Measurements from ENCODE around the gene ATP10A.

Gene ATP10A

DNA sequence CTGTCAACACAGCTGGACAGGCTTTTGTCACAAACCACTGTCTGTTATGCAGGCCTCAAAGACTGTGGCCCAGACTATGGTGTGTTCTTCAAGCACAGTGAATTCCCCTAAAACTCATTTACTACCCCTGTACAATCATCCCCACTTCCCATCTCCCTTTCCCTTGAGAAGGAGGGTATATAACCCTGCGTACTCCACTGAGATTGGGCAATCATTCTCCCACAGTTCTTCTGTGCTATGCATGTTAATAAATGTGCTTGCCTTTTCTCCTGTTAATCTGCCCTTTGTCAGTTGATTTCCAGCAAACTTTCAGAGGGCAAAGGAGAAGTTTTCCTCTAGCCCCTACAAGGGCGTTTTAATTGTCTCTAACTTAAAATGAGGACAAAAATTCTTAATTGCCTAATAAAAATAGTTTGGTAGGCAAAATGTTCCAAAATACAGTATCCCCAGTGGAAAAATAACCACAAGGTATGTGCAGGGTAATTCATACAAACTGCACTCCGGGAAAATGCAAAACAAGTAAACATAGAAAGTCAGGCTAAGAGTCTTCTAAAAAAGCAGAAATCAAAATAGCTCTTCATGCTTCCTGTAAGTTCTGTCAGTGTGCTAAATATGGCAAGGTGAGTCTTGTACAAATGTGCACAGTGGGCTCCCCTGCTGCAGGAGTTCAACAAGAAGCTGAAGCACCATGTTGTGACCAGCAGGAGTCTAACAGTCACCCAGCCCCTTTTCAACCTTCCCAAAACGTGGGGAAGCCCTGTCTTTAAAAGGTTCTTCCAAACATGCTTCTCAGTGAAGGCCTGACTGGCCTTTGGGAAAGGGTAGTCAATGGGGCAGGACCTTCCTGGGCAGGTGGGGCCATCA, 10.2 kb downstream of the ATP10A start:
- no peak for DNase-seq

DNA sequence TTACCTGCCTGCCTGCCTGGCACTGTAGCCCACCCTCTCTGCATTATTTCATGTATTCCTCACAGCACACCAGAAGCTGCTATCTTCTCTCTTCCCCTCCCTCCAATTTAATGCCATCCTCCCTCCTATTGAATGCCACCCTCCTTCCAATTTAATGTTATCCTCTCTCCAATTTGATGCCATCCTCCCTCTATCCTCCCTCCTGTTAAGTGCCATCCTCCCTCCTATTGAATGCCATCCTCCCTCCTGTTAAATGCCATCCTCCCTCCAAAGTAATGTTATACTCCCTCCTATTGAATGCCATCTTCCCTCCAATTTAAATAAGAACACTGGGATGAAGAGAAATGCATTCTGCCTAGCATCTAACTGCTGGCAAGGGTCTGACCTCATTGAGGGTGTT, 11.1 kb downstream of the ATP10A start:
- no peak for DNase-seq

DNA sequence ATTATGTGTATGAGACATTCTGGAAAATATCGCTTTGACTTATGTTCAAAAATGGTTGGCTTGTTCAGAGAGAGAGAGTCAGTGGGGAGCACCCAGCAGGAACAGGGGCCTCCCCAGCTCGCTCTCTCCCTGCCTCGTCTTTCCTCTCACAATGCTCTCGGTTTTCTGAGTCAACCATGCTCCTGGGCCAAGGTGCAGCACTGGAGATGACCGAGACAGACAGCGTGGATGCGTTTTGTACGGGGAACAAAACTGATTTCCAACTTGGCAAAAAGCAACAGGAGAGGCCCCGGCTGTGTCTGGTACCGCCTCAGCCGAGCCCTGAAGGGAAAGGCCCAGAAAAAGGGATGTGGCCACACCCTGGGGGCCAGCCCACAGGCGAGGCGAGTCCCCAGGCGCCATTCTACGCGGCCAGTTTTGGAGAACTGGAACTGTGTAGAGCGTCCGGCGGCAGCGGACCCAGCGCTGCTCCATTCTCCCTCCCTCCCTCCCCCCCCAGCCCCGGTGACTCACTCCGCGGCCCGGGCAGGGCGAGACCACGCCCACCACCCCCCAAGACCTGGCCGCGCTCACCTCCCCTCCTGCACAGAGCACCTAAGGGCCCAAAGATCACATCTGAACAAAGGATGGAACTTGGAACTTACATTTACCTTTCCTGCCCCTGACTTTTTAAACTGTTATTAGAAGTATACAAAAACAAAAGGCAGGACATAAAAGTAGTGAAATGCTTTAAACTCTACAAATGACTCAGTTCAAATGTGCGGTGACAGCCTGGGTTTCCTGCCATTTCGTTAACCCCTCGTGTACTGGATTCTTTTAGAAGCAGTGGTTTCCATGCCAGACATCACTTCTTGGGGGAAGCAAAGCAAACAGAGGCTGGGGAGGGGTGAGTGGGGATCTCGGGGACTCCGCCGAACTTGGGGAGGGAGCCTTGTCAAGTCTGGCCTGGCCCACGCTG, 12.7 kb downstream of the ATP10A start:
- no peak for DNase-seq

DNA sequence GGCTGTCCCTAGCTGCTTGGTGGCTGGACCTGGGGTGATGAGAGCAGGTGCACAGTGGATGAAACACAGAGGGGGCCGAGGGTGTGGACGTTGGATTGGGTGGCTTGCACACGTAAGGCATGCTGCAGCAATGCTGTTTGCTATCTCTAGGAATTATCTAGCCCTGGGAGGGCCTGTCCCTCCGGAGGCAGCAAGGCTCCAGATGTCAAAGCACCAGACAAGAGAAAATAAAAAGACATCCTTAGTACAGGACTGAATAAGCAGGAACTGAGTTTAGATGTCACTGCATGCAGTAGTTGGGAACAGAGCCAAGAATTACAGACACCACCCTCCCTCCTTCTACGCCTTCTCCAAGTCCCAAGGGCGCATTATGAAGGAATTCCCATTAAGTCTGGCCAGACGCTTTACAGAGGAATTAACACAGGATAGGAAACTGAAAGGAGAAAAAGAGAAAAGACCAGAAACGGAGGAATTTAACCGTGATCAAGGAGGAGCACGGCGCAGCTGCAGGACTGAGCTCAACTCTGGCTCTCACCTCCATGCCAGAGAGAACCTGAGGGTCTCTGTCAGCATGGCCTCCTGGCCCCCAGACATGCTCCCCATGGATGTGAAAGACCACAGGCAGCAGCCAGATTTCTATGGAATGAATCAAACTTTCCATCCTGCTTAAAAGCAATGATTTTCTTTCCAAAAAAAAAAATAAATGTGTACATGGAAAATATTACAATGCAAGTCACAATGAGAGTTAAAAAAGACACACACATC, 13.8 kb downstream of the ATP10A start:
- DNase-seq = no peak

DNA sequence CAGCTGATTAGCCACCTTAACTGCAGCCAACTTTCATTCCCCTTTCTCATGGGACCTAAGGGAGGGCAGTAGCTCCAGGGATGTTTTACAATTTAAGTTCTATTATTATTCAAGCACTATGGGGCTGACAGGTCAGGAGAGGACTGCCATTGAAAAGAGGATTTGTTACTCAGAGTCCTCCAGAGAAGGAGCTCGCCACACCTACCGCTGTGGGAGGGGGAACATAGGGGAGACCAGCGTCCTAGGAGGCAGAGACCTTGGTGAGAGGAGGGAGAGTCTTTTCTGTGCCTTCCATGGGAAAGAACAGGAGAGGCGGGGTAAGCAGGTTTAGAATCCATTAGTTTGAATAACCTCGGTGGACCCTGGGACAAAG, 14.4 kb downstream of the ATP10A start:
- DNase-seq = no peak

DNA sequence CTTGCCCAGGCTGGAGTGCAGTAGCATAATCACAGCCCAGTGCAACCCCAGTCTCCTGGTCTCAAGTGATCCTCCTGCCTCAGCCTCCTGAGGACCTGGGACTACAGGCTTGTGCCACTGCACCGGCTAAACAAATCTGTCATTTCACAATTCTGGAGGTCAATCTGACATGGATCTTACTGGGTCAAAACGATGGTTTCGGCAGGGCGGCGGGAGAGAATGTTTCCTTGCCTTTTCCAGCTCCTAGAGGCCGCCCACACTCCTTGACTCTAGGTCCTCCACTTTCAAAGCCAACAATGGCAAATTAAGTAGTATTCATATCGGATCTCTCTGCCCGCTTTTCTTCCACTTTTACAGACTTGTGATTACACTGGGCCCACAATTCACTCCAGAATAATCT, 14.8 kb downstream of the ATP10A start:
- no peak for DNase-seq

DNA sequence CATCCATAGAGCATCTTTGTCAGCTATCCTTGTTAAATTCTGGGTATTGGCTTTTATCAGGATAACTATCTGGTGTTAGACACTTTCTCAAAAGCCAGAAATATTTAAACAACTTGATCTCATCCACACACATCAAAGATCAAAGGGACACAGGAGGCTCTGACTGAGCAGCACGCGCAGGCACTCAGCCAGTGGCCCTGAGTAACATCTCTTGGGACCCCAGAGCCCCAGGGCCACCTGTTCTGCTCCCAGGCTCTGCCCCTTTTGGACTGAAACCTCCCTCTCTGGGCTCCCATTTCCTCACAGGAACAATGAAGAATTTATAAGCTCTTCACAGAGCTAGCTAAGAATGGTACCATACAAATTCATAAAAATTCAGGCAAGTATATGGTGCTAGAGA, 16.1 kb downstream of the ATP10A start:
- DNase-seq = no peak

DNA sequence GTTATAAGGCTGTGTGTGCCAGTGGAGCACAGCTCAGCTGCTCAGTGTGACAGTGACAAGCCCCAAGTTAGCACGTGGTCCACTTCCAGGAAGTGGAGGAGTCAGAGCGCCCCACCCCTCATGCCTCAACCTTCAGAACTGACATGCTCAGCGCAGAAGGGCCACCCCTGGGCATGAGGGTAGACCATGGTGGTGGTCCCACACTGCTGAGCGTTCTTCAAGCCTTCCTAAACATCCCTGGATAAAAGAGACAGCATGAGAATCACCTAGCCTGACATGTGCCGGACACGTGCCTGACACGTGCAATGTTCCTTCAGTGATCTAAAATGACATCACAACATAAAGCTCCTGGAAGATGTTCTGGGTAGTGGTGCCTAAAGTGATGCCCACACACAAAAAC, 16.8 kb downstream of the ATP10A start:
- no peak for DNase-seq

DNA sequence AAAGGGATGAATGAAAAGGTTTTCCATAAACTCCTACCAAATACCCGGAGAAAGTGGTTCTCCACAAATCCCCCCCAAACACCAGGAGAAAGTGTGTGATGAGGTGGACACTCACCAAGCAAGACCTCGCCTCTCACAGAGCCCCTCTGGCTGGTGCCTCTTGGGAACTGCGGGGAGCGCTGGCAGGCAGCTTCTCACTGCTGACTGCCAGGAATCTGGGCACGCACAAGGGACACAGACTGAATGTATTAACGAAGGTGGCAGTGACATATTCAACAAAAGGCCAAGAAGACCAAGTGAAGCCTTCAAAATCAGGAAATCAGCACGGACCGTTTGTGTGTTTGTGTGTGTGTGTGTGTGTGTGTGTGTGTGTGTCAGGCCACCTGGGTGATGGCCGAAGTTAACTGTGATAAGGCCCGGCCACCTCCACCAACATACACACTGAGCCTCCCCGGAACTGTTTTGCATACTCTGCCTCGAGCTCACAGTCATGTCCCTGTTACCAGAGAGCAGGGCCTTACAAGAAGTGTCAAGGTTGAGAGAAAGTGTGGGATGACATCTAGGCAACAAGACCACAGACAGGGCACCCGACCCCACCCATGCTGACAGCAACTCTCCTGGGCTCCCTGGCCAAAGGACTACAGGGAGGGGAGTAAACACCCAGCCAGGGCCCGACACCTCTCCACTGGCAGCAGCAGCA, 18.0 kb downstream of the ATP10A start:
- DNase-seq = no peak

DNA sequence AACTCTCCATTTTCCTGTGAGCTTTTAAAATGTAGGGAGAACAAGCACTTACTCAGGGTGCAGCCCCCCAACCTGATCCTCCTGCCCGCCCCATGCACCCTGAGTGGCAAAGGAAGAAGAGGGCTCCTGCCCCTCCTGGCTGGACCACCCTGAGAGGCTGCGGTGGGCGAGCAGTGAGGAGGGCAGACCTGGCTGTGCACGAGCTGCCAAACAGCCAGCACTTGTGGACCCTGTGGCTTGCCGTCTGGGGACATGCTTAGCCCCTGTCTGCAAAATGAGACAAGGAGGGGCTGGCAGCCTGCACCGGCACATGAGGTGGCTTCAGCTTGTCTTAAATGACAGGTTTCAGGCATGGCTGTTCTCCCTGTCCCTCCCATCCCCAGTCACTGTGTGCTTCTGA, 18.6 kb downstream of the ATP10A start:
- DNase-seq = no peak

DNA sequence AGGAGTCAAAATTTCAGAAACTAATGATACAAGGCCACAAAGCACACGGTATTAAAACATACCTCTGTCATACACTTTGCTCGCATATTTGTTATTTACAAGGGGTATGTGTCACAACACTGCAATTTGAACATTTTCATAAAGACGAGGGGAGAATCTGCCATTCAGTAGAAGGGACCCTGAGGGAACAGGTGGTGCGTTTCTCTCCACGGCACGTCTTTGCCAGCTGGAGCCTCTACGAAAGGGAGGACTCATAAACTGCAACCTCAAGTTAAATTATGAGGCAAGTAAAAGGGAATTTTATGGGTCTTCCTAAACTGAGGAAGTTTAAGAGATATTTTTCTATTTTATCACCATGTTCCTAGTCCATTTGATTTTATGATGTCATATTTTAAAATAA, 19.1 kb downstream of the ATP10A start:
- DNase-seq = no peak

DNA sequence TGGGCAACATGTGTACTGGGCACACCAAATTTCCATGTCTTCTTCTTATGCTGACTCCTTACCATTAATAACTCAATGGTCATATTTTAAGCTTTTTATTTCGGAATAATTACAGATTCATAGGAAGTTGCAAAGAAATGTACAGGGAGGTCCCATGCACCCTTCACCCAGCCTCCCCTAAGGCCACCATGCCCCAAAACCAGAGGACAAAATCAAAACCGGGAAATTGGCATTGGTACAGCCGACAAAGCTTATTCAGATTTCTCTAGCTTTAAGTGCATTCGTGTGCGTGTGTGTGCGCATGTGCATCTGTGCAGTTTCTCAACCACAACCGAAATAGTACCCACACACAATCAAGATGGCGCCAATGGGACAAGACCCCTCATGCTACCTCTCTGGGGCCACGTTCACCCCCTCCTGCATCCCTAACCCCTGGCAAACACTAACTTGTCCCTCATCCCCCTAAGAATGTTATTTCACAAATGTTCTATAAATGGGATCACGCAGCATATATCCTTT, 23.4 kb downstream of the ATP10A start:
- DNase-seq = no peak

DNA sequence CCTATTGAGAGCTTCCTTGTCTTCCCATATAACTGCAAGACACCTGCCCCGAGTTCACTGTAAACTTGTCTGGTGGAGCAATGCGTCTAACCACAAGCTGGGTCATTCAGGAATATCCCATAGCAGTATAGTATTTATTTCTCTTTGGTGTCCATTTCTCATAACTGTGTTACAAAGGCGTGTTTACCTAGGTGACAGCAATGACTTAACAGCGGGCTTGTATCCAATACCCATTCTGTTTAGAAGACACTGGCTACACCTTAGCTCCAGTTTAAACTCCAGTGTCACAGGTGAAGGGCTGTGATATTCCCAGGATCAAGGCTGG, 24.3 kb downstream of the ATP10A start:
- no peak for DNase-seq

DNA sequence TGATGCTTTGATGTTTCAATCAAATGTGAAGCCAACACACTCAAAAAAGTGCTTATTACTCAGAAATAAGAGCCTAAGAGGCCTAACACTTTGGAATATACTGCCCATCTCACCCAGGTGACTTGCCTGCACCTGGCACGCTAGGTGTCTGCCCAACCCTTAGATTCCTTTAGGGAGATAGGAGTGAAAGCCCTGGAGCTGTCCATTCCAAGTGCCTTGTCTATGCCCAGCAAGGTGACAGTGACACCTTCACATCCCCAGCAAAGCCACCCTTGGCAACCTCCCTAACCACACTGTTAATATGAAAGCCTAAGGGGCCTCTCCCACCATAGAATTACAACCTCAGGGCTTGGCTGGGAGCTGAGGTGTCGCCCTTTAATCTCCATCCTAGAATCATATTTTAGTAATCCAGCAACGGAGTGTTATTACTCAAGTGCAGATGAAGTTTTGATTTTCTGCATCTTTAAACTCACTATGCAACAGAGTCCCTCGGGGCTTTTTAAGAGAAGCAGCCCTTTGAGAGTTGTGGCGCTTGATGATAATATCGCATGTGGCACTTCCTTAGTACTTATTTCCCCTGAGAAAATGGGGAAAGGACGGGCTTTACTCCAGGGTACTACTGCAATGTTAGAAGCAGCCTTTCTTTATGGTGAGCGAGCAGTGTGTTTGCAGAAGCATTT, 24.8 kb downstream of the ATP10A start:
- DNase-seq = no peak

DNA sequence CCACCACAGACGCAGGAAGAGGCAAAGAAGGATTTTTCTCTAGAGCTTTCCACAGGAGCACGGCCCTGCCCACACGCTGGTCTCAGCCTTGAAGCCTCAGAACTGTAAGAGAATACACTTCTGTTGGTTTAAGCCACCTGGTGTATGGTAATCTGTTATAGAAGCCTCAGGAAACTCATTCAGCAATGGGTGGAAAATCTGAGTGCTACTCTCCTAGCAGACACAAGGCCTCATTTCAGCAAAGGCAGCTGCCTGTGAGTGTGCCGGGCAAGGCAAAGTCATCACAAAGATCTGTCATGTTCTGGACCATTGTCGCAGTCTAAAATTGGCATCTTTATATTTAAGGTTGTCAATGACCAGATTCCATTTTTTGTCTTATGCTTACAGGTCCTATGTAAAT, 31.0 kb downstream of the ATP10A start:
- no peak for DNase-seq

DNA sequence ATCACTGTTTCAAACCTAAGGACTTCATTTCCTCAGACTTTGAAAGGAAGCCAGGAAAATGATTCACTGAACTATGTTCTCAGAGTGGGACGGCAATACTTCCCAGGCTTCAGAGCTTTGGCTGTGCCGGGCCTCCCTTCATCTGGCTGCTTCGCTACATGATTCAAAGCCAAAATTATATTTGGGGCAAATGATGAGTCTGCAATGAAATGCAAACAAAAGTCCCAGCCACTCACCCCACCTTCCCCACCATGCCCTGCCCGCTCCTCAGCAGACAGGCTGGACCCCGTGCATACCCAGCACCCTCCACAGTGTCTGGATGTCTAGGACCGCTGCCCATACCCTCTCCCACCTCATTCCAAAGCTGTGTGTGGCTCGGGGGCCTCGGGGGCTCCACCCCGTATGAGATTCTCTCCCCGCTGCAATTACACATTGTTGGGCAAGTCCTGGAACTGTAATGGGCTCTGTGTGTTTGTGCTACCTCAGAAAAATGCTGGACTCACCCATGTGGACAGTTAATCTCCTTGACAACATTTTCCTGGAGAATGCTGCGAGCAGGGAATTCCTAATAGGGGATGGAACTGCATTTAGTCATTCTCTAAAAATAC, 32.2 kb downstream of the ATP10A start:
- DNase-seq = no peak

DNA sequence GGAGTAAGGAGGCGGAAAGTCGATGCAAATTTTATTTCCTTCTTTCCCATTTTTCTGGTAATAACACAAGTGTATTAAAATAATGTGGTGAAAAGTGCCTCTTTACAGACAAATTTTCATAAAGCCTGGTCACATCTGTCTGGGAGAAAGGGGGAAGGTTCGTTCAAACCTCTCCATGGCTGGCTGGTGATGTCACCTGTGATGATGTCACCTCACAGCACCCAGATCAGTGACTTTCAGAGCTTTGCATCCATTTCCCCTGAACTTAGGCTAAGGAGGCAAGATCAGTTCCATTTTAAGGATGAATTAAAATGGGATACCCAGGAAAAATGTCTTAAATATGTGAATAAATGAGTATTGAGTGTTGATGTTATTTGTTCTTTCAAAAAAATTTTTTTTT, 34.1 kb downstream of the ATP10A start:
- no peak for DNase-seq

DNA sequence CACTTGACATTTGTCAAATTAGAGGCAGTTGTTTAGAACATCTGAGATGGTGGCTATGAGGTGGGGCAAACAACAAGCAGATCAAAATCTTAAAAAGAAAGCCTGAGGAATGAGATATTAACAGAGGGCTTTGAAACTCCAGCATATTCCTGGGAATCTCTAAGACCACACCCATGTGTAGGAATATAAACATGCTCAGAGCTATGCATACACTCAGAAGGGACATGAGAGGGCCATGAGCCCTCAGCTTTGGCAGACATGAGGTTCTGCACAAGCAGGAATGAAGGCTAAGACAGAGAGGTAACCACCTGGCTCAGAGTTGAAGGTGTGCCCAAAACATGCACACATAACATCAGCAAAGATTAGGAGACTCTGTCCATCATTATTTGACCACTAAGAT, 37.9 kb downstream of the ATP10A start:
- DNase-seq = no peak

DNA sequence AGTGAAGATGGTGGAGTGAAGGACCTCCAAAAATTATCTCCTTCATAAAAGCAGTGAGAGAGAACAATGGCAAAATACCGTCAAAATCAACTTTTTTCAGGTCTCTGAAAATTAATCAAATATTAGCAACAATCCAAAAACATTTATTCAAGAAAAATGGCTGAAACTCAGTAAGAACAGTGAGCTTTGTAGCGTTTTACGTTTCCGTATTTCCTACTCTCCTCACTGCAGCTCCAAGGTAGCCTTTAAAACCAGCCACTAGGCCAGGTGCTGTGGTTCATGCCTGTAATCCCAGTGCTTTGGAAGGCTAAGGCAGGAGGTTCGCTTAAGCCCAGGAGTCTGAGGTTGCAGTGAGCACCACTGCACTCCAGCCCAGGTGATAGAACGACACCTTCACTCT, 38.5 kb downstream of the ATP10A start:
- no peak for DNase-seq

DNA sequence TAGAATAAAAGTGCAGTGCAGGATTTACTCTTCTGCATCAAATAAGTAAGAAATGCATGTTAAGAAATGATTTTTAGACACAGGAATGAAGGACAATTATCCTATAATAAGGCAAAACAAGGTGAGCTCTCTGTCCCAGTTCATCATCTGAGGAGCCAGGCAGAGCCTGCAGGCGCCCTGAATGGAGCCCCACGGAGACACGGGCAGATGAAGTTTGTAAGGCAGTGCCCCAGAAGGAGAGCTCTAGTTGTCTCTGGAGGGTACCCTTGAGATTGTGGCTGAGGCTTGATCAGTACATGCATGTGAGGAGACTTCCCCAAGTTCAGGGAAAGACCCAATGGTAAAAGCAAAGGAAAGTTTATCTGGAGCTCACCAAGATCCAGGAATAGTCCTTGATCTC, 50.3 kb downstream of the ATP10A start:
- no peak for DNase-seq

DNA sequence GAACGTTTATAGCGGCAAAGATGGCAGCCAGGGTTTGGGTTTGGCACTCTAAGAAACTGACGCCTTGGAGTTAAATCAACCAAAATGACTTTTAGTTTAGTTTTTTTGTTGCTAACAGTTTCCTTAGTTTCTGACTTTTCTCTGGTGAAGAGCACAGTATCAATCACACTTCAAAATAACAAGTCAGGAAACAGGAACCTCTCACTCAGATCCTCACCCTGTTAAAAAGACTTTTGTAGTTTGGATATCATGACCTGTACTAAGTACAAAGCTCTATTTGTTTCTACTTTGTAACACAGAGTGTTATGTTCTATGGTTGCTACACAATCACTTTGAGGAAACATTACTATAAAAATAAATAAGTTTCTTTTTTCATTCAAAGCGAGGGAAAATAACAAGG, 51.1 kb downstream of the ATP10A start:
- DNase-seq = no peak

DNA sequence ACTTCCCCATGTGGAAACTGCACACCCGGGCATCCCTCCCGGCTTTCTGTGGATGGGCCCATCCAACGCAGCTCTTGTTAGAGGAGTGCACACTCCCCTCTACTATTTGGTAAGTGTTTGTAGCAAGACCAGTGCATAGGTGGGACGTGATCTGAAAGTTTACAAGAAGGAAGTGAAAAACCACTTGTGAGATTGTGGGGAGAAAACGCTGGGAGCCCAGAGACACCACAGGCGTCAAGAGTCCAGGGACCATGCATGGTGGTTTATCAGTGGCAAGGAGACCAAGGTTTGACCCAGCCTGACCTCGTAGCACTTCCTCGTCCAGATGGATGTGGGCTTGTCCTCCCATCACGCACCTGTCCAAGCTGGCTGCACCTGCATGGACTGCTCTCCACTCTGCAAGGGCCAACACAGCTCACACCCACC, 51.6 kb downstream of the ATP10A start:
- no peak for DNase-seq

Measured in NCI-H2227 treated with DMSO at 0.1 percent for 48 hours (cell line).